AG10803 (cell line): ENCODE measurements around the gene GRIK2.
A peak's percentile ranks its signal among the peaks of the same experiment; 100 is the strongest.

Experiments used
- DNase-seq: peaks from one replicate; pipeline ENCODE4 v3.0.0; 2010; ENCODE audit warnings: low read depth
- H3K4me3 ChIP-seq: 2 replicates; pipeline ENCODE4 v1.5.1; 2011; ENCODE audit warnings: mild to moderate bottlenecking, low read length, control low read depth
- TF ChIP-seq, protein P1 (sequence below): conservative IDR thresholded peaks from 2 replicates; pipeline ENCODE4 v1.5.1; 2011; ENCODE audit warnings: mild to moderate bottlenecking, low read length, control low read depth, inconsistent platforms

GRIK2 gene

DNA sequence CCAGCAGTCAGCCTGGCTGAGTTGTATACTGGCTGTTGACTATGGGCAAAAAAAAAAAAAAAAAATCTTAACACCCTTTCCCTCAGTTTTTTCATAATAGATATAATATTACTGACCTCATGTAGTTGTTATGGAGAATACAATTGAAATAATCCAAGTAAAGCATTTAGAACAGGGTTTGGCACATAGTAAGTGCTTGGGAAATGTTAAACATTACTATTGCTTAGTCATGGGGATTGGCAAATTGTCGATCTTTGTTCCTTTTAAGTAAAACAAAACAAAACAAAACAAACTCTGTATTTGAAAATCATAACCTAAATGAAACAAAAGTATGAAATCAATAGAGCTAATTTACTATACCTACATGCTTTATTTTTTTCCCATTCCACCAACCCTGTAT is 458.4 kb downstream of the GRIK2 start:
- TF ChIP-seq, protein P1, sequence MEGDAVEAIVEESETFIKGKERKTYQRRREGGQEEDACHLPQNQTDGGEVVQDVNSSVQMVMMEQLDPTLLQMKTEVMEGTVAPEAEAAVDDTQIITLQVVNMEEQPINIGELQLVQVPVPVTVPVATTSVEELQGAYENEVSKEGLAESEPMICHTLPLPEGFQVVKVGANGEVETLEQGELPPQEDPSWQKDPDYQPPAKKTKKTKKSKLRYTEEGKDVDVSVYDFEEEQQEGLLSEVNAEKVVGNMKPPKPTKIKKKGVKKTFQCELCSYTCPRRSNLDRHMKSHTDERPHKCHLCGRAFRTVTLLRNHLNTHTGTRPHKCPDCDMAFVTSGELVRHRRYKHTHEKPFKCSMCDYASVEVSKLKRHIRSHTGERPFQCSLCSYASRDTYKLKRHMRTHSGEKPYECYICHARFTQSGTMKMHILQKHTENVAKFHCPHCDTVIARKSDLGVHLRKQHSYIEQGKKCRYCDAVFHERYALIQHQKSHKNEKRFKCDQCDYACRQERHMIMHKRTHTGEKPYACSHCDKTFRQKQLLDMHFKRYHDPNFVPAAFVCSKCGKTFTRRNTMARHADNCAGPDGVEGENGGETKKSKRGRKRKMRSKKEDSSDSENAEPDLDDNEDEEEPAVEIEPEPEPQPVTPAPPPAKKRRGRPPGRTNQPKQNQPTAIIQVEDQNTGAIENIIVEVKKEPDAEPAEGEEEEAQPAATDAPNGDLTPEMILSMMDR: no peak
- peak; percentile 63 for DNase-seq
- H3K4me3 ChIP-seq: no peak overlapping the region

DNA sequence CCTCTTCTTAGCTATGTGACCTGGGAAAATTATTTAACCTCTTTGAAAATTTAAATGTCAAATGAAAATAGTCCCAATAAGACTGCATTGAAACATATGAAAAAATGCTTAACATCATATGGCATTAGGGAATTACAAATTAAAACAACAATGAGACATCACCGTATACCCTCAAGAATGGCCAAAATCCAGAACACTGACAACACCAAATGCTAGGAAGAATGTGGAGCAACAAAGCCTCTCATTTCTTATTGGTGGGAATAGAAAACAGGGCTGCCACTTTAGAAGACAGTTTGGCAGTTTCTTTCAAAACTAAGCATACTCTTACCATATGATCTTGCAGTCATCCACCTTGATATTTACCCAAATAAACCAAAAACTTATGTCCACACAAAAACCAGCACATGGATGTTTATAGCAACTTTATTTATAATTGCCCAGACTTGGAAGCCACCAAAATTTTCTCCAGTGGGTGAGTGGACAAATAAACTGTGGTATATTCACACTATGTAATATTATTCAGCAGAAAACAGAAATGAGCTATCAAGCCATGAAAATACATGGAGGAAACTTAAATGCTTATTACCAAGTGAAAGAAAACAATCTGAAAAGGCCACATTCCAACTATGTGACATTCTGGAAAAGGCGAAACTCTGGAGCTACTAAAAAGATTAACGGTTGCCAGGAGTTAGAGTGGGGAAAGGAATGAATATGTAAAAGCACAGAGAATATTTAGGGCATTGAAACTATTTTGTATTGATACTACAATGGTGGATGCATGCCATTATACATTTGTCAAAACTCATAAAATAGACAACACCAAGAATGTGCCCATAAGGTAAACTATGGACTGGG is 459.9 kb downstream of the GRIK2 start:
- peak; percentile 1 for DNase-seq
- H3K4me3 ChIP-seq: no peak overlapping the region
- TF ChIP-seq, protein P1: no peak

DNA sequence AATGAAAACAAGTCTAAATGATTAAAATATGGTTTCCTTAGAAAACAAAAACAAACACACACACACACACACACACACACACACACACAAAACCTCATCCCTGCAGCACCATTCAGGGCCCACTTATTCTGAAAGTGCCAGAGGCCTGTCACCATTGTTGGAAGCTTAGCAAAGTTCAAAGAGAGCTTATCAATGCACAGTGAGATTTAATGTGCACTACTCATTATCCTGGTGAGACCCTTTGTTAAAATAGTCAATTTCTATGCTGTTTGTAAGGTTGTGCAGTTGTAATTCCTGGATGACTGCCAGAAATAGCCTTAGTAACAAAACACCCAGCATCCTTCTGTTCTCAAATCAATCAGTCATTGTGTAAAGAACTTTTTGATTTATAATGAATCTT is 482.9 kb downstream of the GRIK2 start:
- no peak for DNase-seq
- TF ChIP-seq, protein P1: no peak
- H3K4me3 ChIP-seq: no peak overlapping the region

DNA sequence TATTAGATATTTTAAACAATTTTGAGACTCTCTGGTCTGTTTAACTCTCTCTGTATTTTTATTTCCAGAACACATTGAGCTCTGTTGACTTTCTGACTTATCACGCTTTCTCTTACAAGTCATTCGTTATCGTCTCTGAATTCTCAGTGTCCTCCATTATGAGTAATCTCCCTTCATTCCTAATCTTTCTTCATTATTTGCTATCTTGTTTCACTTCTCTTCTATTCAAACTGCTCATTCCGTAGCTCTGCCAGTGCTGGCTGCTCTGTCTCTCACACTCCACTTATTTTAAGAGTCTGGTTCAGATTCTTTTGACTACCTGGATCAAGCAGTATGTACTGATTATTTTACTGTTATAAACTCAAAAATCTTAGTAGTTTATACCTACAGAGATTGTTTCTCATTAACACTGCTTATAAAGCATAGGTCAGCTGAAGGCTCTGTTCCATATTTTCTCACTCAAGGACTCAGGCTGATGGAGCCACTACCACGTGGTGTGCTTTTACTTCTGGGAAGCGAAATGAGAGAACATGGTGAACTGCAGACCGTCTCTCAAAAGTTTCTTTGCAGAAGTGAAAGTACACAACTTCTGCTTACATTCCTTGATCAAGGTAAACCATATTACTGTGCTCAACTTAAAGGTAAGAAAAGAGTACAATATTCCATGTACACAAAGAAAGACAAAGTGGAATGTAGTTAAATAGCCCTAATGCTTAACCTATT is 485.2 kb downstream of the GRIK2 start:
- no peak overlapping the region for H3K4me3 ChIP-seq
- TF ChIP-seq, protein P1: no peak
- DNase-seq: no peak

DNA sequence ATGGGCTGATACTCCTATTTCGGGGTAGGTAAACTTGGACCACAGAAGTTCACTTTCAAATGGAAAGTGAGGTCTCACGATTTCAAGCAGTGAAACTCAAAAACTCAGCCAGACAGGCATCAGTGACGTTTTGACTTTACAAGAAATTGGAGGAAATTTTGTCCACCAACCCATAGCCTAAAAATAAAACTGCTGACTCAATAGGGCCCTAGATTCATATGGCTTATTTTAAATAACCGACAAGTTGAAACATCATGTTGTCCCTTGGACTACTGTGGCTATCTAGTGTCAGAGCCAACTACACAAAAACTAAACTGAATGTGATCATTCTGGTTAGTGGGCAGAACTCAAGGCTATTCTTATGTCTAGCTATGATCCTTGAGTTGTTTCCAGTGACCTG is 486.3 kb downstream of the GRIK2 start:
- DNase-seq: no peak
- TF ChIP-seq, protein P1: no peak

DNA sequence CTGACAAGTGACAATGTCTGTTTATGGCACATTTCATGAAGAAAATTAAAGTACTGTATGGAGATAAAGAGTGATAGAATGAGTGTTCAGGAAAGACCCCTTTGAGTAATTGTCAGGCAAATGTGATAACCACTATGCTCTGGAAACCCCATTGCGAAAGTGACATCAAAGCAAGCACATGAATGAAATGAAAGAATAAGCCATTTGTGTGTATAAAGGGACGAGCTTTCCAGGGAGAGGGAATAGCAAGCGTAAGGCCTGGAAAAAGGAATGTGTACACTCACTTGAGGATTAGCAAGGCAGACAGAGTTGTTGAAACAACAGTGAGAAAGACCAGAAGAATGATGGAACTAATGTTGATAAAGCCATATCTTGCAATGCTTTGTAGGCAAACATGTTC is 490.0 kb downstream of the GRIK2 start:
- no peak overlapping the region for H3K4me3 ChIP-seq
- DNase-seq: no peak
- TF ChIP-seq, protein P1: no peak

More for the DNA sequence above, 486.3 kb downstream of the GRIK2 start:
- H3K4me3 ChIP-seq: no peak overlapping the region

DNA sequence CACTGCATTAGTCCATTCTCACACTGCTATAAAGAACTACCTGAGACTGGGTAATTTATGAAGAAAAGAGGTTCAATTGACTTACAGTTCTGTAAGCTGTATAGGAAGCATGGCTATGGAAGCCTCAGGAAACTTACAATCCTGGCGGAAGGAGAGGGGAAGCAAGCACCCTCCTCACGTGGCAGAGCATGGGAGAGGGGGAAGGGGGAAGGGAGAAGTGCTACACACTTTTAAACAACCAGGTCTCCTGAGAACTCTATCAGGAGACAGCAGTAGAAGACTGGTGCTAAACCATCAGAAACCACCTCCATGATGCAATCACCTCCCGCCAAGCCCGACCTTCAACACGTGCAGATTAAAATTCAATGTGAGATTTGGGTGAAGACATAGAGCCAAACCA is 494.0 kb downstream of the GRIK2 start:
- DNase-seq: no peak
- H3K4me3 ChIP-seq: no peak overlapping the region
- TF ChIP-seq, protein P1: no peak
